NCI-H2107 treated with DMSO at 0.1 percent for 48 hours (cell line): ENCODE results near the gene QRSL1.
"Not testable (repeated sequence)": the region's sequence is repeated elsewhere in the genome, so short reads cannot be mapped to it uniquely, and the experiment has no call there.

Experiments used
- DNase-seq: peaks from one replicate; lab custom pipeline; 2025; ENCODE audit not compliant: unreplicated experiment; lab: John Stamatoyannopoulos, UW

The QRSL1 gene

DNA sequence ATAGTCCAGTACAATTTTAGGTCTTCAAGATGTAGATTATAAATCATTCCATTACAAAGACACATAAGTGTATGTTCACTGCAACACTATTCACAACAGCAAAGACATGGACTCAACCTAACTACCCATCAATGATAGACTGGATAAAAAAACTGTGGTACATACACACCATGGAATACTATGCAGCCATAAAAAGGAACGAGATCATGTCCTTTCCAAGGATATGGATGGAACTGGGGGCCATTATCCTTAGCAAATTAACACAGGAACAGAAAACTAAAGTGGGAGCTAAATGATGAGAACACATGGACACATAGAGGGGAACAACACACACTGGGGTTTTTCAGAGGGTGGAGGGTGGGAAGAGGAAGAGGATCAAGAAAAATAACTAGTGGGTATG lies 6.3 kb upstream of the QRSL1 start:
- DNase-seq, result no peak

DNA sequence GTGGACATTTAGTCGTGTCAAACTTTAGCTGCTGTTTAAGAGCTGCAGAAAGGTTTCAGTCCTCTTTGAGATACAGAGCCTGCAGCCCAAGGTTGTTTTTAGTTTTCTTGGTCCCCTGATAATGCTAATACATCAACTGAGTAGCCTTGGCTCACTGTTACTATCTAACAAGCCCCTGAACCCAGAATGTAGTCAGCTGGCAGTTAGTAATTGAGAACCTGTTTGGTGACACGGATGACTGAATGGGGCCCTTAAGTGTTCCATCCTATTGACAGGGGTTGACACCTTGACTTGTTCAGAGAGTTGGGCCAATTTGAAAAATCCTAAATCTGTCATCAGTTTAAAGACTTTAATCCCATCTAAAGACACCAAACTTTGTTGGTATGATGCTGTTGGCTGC lies 2.9 kb upstream of the QRSL1 start:
- no peak for DNase-seq

DNA sequence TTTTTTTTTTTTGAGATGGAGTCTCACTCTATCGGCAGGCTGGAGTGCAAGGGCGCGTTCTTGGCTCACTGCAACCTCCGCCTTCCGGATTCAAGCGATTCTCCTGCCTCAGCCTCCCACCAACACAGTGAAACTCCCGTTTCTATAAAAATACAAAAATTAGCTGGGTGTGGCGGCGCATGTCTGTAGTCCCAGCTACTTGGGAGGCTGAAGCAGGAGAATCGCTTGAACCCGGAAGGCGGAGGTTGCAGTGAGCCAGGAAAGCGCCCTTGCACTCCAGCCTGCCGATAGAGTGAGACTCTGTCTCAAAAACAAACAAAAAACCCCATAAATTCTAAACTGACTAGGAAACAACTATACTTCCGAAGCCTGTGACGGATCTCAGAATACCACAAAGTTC lies 1.6 kb upstream of the QRSL1 start:
- DNase-seq, result not testable (repeated sequence)

GRCh38 chr6:106628658-106629102 lies 698 bp upstream of the QRSL1 start:
- DNase-seq, result peak; percentile 32

DNA sequence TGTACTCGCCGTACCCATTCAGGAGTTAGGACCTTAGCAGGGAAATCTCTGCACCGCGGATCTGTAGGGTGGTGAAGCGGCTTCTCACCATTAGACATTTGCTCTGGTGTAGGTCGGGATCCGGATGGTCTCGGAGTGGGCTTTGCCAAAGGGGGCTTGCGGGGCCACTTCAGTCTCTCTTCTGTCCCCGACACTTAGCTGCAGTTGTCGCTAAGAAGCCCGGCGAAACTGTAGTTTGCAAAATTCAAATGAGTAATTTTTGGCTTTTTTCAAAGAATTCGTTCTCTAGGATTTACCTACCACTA lies 433 bp downstream of the QRSL1 start:
- no peak for DNase-seq

- DNase-seq, result peak; percentile 27
Observed at GRCh38 chr6:106630366-106630765, 988 bp downstream of the QRSL1 start.

GRCh38 chr6:106631346-106631745 lies 2.0 kb downstream of the QRSL1 start:
- no peak for DNase-seq

DNA sequence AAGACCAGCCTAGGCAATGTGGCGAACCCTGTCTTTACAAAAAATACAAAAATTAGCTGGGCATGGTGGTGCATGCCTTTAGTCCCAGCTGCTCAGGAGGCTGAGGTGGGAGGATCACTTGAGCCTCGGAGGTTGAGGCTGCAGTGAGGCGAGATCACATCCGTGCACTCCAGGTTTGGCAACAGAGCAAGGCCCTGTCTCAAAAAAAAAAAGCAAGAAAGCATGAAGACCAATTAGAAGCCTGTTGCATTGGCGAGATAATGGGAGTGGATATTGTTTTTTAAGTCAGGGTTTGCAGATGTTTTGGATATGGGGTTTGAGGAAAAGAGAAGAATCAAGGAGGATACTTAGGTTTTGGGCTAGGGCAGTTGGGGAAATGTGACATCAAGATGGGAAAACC lies 5.2 kb downstream of the QRSL1 start:
- DNase-seq, result no peak

DNA sequence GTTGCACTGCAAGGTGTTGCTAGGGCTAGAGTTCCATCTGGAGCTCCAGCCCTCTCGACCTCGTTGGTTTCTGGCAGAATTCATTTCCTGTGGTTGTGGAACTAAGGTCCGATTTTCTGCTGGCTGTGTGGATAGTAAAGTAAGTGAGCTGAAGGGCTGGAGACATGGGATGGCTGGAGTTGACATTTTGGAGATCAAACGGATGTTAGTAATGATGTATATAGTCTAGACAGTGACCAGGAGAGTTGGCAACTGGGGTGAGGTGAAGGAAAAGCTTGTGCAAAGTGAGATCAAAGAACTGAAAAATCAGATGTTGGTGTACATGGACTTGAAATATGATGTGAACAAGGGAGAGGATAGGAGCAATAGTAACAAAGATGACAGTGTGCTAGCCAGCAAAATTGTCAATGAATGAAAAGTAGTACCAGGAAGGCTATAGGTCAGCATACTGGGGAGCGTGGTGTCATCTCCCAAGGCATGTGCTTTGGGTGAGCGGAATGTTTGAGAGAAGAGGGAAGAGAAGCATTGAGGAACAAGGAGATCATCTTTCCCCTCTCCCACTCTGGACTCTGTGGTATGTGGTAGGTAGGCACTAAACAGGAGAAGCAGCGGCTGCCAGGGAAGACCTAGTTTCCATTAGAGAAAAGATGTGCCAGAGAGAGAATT lies 7.8 kb downstream of the QRSL1 start:
- DNase-seq, result no peak

DNA sequence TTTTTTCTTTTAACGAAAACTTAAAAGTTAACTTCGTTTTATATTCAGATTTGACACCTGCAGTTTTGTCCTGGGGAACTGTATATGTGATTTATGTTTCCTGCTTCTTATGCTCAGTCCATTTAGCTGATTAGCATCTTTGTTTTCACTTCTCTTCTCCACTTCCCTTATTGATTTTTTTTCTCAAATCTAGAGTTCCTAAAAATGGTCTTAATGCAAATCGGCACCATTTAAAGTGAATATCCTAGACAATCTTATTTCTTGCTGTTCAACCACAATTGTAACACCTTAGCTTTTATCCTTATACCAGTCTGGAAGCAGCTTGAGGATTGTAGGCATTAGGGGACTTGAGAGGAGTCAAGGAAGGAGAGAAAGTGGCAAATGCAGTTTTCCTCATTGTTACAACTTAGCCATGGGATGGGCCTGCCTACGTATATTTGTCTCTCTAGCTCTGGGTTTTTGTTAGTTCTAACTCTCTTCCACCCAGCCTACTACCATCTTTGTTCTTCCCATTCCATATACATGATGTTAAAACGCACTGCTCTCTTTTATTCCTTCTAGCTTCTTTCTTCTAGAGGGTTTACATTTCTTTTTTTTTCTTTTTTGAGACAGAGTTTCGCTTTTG lies 8.5 kb downstream of the QRSL1 start:
- no peak for DNase-seq

- DNase-seq, result no peak
Observed at GRCh38 chr6:106639812-106640211, 10.4 kb downstream of the QRSL1 start.

- no peak for DNase-seq
Observed at GRCh38 chr6:106642476-106642875, 13.1 kb downstream of the QRSL1 start.

- no peak for DNase-seq
Observed at GRCh38 chr6:106643061-106643460, 13.7 kb downstream of the QRSL1 start.

- DNase-seq, result no peak
Observed at GRCh38 chr6:106648651-106649308, 19.4 kb downstream of the QRSL1 start.

- DNase-seq, result no peak
Observed at GRCh38 chr6:106658469-106658868, 29.1 kb downstream of the QRSL1 start.

- DNase-seq, result no peak
Observed at GRCh38 chr6:106659859-106660258, 30.5 kb downstream of the QRSL1 start.

DNA sequence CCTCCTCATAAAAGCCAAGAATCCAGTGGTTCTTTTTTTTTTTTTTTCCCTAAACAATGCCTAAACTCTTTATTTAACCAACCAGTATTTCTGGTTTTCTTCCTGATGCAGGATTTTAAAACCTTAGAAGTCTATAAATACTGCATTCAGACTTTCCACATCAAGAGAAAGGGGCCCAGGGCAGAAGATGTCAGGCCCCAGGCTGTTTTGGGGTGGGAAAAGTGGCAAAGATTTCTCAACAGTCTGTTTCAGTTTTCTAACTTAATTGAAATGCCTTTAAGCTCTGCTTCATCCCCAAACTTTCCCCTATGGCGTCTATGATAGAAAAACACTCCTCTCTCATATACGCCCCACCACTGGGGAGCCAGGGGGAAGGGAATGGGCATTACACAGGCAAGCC lies 33.1 kb downstream of the QRSL1 start:
- DNase-seq, result no peak

DNA sequence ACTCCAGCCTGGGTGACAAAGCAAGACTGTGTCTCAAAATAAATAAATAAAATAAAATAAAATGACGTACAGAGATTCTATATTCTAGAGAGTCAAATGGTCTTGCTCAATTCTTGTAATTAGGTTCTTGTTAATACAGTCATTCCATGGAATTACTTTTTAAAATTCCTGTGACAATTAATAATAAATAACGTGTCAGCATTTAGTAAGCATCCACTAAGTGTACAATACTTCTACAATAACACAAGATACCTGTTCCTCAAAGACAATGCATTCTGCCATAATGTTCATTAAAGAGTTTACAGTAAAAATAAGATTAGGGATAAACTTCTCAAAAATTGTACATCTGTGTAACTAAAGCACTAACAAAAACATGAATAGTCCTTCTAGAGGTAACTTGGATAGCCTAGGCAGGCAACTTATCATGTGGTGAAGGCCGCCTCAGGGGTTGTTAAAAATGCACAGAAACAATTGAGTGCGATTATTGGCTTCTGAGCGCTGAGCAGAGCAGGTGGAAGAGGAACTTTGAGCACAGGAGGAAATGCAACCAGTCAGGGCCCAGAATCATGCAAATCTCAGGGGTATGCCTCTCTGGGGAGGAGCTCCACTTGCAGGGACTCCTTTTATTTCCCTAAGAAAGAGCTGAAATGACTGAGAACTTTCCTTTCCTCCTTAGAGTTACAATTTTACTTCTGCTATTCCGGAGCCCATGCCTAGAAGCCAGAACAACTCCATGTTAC lies 37.1 kb downstream of the QRSL1 start:
- DNase-seq, result no peak

DNA sequence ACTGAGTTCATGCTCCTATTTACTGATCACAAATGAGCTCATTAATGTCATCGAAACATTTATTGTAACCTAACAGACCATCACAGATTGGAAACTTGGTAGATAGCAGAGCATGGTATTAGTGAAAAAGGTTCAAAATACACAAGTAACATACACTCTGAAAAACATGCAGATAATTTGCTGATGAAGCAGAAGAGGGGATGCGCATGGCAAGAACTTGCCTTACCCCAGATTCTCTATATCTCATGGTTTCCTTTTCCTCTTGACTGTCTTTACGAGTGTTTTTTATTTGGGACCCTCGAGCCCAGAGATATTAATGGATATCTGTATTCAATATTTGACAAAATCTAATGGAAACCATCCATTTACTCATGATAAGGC lies 37.6 kb downstream of the QRSL1 start:
- no peak for DNase-seq

GRCh38 chr6:106670236-106670635 lies 40.9 kb downstream of the QRSL1 start:
- DNase-seq, result no peak

DNA sequence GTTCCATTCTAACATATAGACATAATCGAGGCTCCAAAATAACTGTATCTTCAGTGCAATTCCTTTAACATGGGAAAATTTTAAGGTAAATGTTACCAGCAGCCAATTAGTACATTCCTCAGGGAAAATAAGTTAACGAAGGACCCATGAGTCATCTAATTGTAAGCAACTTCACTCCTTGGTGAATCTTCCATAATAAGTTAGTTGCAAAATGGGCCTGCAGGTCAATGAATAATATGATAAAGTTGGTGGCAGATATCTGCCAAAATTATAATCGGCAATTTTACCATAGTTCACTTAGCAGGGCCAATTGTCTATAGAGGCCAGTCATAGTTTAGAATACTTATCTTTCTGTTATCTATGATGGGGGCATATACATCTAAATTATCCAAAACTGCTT lies 42.3 kb downstream of the QRSL1 start:
- DNase-seq, result no peak
